Esophagus (tissue), 2 donors: Measurements from ENCODE around the gene TFEB. TPM values are rescaled to one million over a fixed set of nuclear protein-coding genes. Genes with fewer than 3 reads are reported as not detected.

ENCODE experiments used
- H3K27ac ChIP-seq, 2 donors: one replicate each; pipeline ENCODE4 v1.5.1; 2013; ENCODE audit warnings: low read depth in 2 of 2, mild to moderate bottlenecking in 2 of 2, inconsistent platforms in 1 of 2, low read length in 1 of 2, moderate library complexity in 1 of 2
- H3K27me3 ChIP-seq, 2 donors: one replicate each; pipeline ENCODE4 v1.6.1; 2013; ENCODE audit warnings: low read length in 2 of 2, control low read depth in 1 of 2, mild to moderate bottlenecking in 1 of 2; ENCODE audit not compliant: insufficient read depth in 2 of 2, control insufficient read depth in 1 of 2
- H3K36me3 ChIP-seq, 2 donors: one replicate each; pipeline ENCODE4 v1.6.1; 2013; ENCODE audit warnings: low read length in 1 of 2; ENCODE audit not compliant: control insufficient read depth in 2 of 2, insufficient read depth in 2 of 2
- H3K4me1 ChIP-seq, 2 donors: one replicate each; pipeline ENCODE4 v1.6.1; 2013; ENCODE audit warnings: low read length in 1 of 2; ENCODE audit not compliant: control insufficient read depth in 2 of 2, insufficient read depth in 2 of 2
- H3K4me3 ChIP-seq, 2 donors: one replicate each; pipeline ENCODE4 v1.5.1; 2013; ENCODE audit warnings: low read length in 2 of 2, mild to moderate bottlenecking in 2 of 2, low read depth in 1 of 2, moderate library complexity in 1 of 2
- H3K9me3 ChIP-seq, 2 donors: one replicate each; pipeline ENCODE4 v1.6.1; 2013; ENCODE audit warnings: mild to moderate bottlenecking in 2 of 2, low read depth in 1 of 2, low read length in 1 of 2, moderate library complexity in 1 of 2; ENCODE audit not compliant: control insufficient read depth in 2 of 2, insufficient read depth in 1 of 2
- WGBS, 2 donors: extraction: QIAGEN DNeasy Blood & Tissue Kit; methylation state at CpG; one replicate each; pipeline ENCODE4 v1.1.7; 2013; 5-methylcytosine and 5-hydroxymethylcytosine counted together
- polyA plus RNA-seq, 2 donors: library from polyadenylated mRNA; stranded (reverse); fragments of 200-250 nt; gene quantifications; one replicate each; pipeline ENCODE4 v1.2.3, GENCODE V29; 2013
- donor health status: healthy with polysubstance abuse.
- donor health status: Bipolar disorder and iron deficiency.

Gene TFEB
- polyA plus RNA-seq, 2 donors, result 8.9 to 15.0 TPM

DNA sequence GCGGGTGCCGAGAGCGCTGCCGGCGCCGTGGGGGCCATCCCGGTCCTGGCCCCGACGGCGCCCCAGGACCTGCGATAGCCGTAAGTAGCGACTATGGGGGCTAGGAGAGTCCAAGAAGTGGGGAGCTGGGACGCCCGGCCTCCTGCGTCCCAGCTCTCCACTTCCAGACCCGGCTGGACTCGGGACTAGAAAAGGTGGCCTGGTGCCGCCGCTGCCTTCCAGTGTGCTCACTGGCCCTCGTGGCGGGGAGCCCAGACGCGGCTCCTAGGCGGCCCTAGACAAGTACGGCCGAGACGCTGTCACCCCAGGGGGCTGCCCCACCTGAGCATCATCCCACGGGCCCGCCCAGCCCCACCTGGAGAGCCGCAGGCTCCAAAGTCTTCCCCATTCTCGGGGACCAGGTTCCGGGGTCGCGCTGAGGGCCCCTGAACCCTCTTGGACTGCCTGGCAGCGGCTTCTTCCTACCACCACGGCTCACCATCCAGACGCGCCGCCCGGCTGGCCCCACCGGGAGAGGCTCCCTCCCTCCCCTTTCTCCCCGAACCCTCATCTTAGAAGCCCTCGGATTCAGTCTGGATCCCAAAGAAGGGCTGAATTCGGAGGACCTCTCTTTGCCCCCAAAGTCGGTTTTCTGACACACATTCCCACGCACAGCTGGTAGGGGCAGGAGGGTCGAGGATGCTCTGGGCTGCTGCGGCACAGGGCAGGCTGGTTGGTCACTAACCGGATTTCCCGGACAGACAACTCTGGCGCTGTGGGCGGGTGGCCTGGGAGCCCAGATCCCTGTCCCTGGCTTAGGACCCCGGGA, 98.0 kb downstream of the TFEB start:
- 9 to 13% methylated on average over 52 to 54 of the region's 54 CpGs for WGBS, 2 donors
- Histone ChIP-seq H3K4me1 (peaks cover 0 to 5% of the 10 kb centered on the region in 2 donors), H3K27ac (peak overlapping the region in 1 of 2 donors; percentile 76), H3K36me3 (no peaks in the 10 kb centered on the region), H3K27me3 (no peaks in the 10 kb centered on the region), H3K4me3 (peak overlapping the region; percentile 64 to 67), H3K9me3 (no peaks in the 10 kb centered on the region)

GRCh38 chr6:41636833-41637193, 98.6 kb downstream of the TFEB start:
- no peaks in the 10 kb centered on the region for H3K27me3 ChIP-seq
- no peaks in the 10 kb centered on the region for H3K36me3 ChIP-seq
- no peaks in the 10 kb centered on the region for H3K9me3 ChIP-seq
- peak overlapping the region in 1 of 2 donors; percentile 76 for H3K27ac ChIP-seq
- H3K4me3 ChIP-seq, result peak overlapping the region; percentile 64 to 67
- peaks cover 0 to 5% of the 10 kb centered on the region in 2 donors for H3K4me1 ChIP-seq
- 30 to 31% methylated on average over 18 to 31 of the region's 31 CpGs for WGBS, 2 donors

GRCh38 chr6:41635365-41635764, 100.0 kb downstream of the TFEB start:
- H3K36me3 ChIP-seq, result no peaks in the 10 kb centered on the region
- H3K9me3 ChIP-seq, result no peaks in the 10 kb centered on the region
- H3K4me1 ChIP-seq, result peaks cover 0 to 5% of the 10 kb centered on the region in 2 donors
- no peak overlapping the region for H3K27ac ChIP-seq
- no peaks in the 10 kb centered on the region for H3K27me3 ChIP-seq
- H3K4me3 ChIP-seq, result no peak overlapping the region
- WGBS, 2 donors, result 74 to 75% methylated on average over 6 of the region's 6 CpGs

- no peaks in the 10 kb centered on the region for H3K27me3 ChIP-seq
Observed at GRCh38 chr6:41634657-41635056, 100.8 kb downstream of the TFEB start.

More at GRCh38 chr6:41634657-41635056, 100.8 kb downstream of the TFEB start:
- WGBS, 2 donors, result 55 to 62% methylated on average over 4 of the region's 4 CpGs
- peaks cover 0 to 10% of the 10 kb centered on the region in 2 donors for H3K4me1 ChIP-seq
- H3K36me3 ChIP-seq, result no peaks in the 10 kb centered on the region
- no peak overlapping the region for H3K4me3 ChIP-seq
- no peaks in the 10 kb centered on the region for H3K9me3 ChIP-seq
- H3K27ac ChIP-seq, result no peak overlapping the region

Other genes starting within 250 kb of the TFEB start
- 1 to 10 TPM; 6.6 to 8.4 TPM for gene FOXP4, start 189.2 kb downstream of the TFEB start, polyA plus RNA-seq
- gene MDFI, start 97.1 kb downstream of the TFEB start, polyA plus RNA-seq, result 10 to 100 TPM; 57.2 to 70.3 TPM
- 10 to 100 TPM in 1 of 2 donors, 1 to 10 TPM in 1; 1.6 to 13.4 TPM for gene PGC, start 11.8 kb upstream of the TFEB start, polyA plus RNA-seq
- gene FRS3, start 44.3 kb upstream of the TFEB start, polyA plus RNA-seq, result 1 to 10 TPM; 1.6 to 3.3 TPM
- 1 to 10 TPM; 7.3 to 8.9 TPM for gene PRICKLE4, start 45.2 kb upstream of the TFEB start, polyA plus RNA-seq
- 100 to 1,000 TPM; 179 to 226 TPM for gene TOMM6, start 52.1 kb upstream of the TFEB start, polyA plus RNA-seq
- gene USP49, start 159.8 kb upstream of the TFEB start, polyA plus RNA-seq, result 1 to 10 TPM in 1 of 2 donors, under 1 TPM in 1; 0.69 to 1.0 TPM
- gene MED20, start 185.5 kb upstream of the TFEB start, polyA plus RNA-seq, result 1 to 10 TPM; 7.1 to 8.0 TPM
- 10 to 100 TPM in 1 of 2 donors, 1 to 10 TPM in 1; 6.0 to 14.2 TPM for gene BYSL, start 185.9 kb upstream of the TFEB start, polyA plus RNA-seq
- 10 to 100 TPM; 24.6 to 30.4 TPM for gene CCND3, start 206.2 kb upstream of the TFEB start, polyA plus RNA-seq